ENCODE data around the gene HPCAL1. TPM values are rescaled to one million over a fixed set of nuclear protein-coding genes. Genes with fewer than 3 reads are reported as not detected.

Gene HPCAL1
- total RNA-seq, 1 experiment from 2014 or later: 280 TPM

GRCh38 chr2:10422251-10422650 lies 119.5 kb downstream of the HPCAL1 start:
- DNase-seq (ENCODE audit: low read depth): no peak

- no peak for DNase-seq (ENCODE audit: low read depth)
These were observed 120.2 kb downstream of the HPCAL1 start for GRCh38 chr2:10422732-10423399.

DNA sequence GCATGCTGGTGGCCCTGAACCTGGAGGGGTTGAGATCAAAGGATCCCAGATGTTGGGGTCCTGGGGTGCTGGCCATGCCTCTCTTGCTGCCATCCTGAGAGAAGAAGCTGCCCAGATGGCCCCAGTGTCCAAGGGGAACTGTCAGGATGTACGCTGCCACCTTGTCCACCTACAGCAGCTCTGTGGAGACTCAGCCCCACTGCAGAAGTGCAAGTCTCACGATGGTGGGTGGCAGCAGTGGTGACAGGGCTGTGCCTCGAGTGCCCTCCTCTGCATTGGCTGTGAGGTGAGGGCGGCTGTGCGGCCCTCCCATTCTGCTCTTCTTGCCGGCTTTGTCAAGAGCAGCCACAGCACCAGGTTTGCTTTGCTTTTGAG lies 120.7 kb downstream of the HPCAL1 start:
- DNase-seq (ENCODE audit: low read depth): no peak

- DNase-seq (ENCODE audit: low read depth): peak; percentile 81
These were observed 121.3 kb downstream of the HPCAL1 start for GRCh38 chr2:10424051-10424450.

DNA sequence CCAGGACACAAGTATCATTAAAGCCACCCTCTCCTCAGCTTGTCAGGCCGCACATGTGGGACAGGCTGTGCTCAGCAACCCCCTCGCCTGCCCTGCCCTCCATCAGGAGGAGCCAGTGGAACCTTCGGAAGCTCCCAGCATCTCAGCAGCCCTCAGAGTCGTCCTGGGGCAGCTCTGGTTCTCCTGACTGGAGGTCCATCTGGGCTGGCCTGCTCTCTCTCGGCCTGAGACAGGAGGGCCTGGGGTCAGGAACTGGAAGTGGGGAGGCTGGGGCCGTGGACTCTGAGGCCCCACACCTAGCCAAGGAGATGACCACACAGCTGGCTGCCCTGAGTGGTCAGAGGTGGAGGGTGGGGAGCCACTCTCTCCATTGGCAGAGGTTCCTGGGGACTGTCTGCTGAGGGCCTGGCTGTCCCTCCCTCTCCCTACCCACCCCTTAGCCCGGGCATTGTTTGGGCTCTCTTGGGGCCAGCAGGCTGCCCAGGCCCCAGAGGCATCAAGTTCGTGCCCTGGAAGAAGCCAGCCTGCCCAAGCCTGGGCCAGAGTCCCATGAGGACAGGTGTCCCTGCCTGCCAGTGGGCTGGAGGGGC lies 122.3 kb downstream of the HPCAL1 start:
- no peak for DNase-seq (ENCODE audit: low read depth)

DNA sequence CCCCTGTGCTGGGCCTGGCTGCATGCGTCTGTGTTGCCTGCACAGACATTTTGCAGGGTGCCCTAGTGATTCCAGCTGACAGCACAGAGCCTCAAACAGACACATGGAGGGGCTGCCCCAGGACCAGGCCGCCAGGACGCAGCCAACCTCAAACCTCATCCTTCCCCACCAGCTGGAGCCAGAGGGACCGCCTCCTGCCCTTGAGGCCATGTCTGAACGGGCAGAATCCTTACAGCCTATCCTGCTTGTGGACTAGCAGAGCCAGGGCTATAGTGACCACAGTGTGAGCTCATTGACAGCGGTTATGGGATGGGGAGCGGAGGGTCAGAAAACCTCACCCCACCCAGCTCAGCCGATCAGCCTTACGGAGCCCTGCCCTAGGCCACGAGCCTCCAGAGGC lies 123.0 kb downstream of the HPCAL1 start:
- no peak for DNase-seq (ENCODE audit: low read depth)

DNA sequence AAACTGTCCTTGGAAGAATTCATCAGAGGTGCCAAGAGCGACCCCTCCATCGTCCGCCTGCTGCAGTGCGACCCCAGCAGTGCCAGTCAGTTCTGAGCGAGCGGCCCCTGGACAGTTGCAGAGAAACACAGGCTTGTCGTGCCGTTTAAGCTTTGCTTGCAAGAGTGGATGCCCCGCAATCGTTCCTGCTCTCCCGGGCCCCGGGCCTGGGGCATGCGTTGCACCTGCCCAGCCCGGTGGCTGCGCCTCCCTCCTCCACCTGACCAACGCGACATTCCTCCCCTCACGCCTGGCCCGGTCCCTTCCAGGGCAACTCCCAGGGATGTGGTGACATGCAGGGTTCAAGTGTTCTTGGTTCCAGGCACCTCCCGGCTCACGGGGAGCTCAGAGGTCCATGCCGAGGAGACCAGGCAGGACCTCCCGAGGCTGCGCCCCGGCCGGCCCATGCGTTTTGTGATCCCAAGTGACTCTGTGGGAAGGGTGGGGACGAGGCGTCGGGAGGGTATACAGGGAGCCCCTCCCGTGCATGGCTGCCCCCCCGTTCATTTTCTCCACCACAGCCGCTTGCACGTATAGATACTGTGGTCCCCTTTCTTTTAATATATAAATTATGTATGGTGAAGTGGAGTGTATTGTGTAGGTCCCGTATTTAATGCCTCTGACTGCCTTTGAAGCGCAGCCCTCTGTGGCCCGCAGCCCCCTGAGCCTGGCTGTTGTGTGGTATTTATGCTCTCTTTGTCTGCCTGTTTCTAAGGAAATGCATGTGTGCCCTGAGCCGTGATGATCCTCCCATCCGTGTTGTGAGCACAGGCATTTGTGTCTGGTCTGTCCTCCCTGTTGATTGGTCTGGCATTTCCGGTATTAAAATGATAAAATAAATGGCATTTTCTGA lies 124.3 kb downstream of the HPCAL1 start:
- DNase-seq (ENCODE audit: low read depth): no peak

GRCh38 chr2:10427618-10427949 lies 124.9 kb downstream of the HPCAL1 start:
- DNase-seq (ENCODE audit: low read depth): no peak

DNA sequence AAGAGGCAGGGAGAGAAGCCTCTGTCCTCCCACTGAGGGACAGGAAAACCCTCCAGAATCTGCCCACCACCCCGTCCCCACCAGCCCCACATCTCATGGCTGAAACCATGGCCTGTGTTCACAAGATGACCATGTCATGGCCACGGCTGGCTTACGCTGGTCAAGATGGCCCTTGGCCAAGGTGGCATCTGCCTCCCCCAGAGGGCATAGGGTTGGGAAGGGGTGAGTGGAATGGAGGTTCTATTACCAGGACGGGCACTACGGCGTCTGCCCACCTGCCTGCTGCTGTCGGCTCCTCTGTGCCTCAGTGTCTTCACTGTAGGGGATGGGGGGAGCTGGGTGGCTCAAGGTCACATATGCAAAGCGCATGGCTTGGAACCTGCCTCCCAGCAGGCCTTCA lies 125.7 kb downstream of the HPCAL1 start:
- no peak for DNase-seq (ENCODE audit: low read depth)

GRCh38 chr2:10428924-10429323 lies 126.2 kb downstream of the HPCAL1 start:
- DNase-seq (ENCODE audit: low read depth): no peak

DNA sequence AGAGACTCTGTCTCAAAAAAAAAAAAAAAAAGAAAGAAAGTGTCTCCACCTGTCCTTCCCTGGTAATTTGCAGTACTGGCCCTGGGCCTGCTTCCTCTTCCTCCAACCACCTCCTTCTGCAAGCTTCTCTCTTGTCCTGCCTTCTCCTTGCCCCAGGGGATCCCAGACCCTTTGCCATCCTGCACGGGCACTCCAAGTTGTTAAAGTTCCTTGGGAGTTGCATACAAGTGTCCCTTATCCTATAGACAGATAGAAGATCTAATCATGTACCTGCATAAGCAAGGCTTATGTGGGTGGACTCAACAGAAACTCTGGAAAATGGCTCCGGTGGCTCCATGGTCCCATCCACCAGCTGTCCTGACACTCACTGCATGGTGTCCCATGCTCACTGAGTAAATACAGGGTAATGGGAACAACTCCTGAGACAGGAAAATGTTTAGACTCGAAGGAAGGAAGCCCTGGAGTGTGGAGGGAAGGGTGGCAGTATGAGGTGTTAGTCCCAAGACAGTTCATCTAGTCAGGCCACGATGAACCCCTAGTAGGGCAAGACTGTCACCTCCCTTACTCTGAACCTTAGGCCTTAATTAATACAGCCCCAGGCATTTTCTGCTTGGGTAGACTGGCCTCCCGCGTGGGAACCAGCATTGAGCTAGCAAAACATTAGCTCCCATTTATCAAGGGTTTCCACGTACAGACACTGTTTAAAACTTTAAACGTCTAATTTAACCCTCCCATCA lies 128.3 kb downstream of the HPCAL1 start:
- DNase-seq (ENCODE audit: low read depth): no peak

GRCh38 chr2:10431797-10432196 lies 129.1 kb downstream of the HPCAL1 start:
- DNase-seq (ENCODE audit: low read depth): no peak

- DNase-seq (ENCODE audit: low read depth): no peak
These were observed 129.8 kb downstream of the HPCAL1 start for GRCh38 chr2:10432311-10433181.

DNA sequence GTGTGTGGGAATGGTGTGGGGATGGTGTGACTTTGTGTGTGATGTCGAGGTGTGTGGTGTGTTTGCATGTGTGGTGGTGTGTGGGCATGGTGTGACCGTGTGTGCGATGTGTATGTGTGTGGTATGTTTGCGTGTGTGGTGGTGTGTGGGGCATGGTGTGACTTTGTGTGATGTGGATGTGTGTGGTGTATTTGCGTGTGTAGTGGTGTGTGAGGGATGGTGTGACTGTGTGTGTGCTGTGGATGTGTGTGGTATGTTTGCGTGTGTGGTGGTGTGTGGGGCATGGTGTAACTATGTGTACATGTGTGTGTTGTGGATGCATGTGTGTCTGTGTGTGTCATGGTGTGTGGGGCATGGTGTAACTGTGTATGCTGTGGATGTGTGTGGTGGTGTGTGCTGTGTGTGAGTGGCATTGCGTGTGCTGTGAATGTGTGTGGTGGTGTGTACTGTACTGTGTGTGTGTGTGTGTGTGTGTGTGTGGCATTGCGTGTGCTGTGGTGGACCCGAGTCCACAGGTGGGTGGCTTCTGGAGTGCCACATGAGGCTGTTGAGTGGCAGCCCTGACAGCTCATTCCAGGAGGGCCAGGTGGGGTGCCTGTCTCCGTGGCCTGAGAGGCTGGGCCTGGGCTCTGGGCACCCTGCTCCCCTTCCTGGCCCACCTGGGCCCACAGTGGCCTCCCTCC lies 130.7 kb downstream of the HPCAL1 start:
- DNase-seq (ENCODE audit: low read depth): no peak

- DNase-seq (ENCODE audit: low read depth): no peak
These were observed 131.5 kb downstream of the HPCAL1 start for GRCh38 chr2:10433947-10434885.

DNA sequence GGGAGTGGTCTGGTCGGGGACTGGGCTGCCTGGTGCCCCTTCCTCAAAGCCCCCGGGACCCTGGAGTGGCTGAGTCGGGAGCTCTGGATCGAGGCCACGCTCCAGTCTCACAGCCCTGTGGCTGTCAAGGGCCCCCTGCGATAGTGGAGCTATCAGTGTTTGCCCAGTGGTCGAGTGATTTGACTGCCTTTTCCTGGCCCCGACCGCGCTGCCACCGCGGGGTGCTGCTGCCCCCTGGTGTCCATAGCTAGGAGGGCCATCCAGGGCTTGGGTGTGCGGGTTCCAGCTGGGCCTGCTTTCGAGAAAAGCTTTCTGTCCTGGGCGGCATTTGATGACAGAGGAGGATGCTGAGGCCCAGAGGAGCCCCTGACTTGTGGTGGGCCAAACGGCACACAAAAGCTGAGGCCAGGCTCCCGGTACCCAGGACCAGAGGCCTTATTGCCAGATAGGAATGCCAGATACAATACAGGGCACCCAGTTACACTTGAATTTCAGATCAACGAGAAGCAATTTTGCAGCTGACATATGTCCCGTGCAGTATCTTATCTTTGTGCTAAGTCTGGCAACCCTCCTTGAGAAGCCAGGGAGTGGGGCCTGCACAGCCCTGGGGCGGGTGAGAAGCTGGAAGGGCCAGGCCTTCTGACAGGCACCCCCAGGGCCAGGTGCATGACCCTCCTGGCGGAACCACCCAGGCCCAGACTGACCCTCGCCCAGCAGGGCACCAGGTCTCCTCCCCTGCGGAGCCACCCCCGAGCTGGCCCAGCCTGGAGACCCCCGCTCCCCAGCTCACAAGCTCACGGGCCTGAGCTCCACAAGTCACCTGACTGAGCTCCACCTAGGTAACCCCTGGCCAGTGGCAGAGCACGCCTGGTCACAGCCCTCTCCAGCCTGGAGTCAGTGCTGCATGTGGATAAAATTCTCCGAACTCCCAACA lies 132.4 kb downstream of the HPCAL1 start:
- DNase-seq (ENCODE audit: low read depth): peak; percentile 62

DNA sequence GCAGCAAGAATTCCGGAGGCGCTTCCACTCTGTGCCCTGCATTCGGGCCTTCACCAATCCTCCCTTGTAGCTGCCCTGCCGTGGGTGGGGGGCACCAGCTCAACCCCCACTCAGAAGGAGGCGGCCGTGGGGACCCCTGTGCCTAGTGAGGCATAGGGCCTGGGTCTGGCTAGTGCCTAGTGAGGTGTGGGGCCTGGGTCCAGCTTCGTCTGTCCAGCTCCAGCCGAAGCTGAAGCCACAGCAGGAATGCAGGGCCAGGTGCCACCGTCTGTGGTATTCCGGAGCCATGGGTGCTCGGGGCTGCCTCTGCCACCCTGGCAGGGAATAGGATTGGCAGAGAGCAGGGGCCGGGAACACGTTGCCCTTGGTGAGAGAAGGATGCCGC lies 133.1 kb downstream of the HPCAL1 start:
- DNase-seq (ENCODE audit: low read depth): no peak

- no peak for DNase-seq (ENCODE audit: low read depth)
These were observed 133.9 kb downstream of the HPCAL1 start for GRCh38 chr2:10436583-10437110.
